NT2/D1 (cell line): ENCODE results near the gene MSTN.

Experiments
- DNase-seq: peaks from one replicate; pipeline ENCODE4 v3.0.0-alpha.2; 2011; ENCODE audit warnings: low read depth, low spot score
- H3K27me3 ChIP-seq: 2 replicates; pipeline ENCODE4 v1.6.0; 2011; ENCODE audit warnings: mild to moderate bottlenecking; ENCODE audit not compliant: insufficient read length, insufficient read depth
- H3K36me3 ChIP-seq: 2 replicates; pipeline ENCODE4 v1.6.1; 2011; ENCODE audit warnings: mild to moderate bottlenecking, low read length, mixed read lengths; ENCODE audit not compliant: insufficient read depth, insufficient read length
- H3K4me1 ChIP-seq: 2 replicates; pipeline ENCODE4 v1.5.1; 2011; ENCODE audit not compliant: insufficient read depth, insufficient read length
- H3K4me3 ChIP-seq: 2 replicates; pipeline ENCODE4 v1.5.1; 2011; ENCODE audit warnings: low read depth; ENCODE audit not compliant: insufficient read length
- H3K9ac ChIP-seq: 2 replicates; pipeline ENCODE4 v1.6.0; 2011; ENCODE audit warnings: low read depth; ENCODE audit not compliant: insufficient read length
- H3K9me3 ChIP-seq: 2 replicates; pipeline ENCODE4 v1.5.1; 2011; ENCODE audit warnings: mild to moderate bottlenecking, low read length; ENCODE audit not compliant: insufficient read depth
- SUZ12 ChIP-seq: IDR thresholded peaks from 2 replicates; pipeline ENCODE4 v1.6.1; 2011; ENCODE audit not compliant: insufficient read length, insufficient read depth; ENCODE audit errors: extremely low read depth
- YY1 ChIP-seq: IDR thresholded peaks from 2 replicates; pipeline ENCODE4 v1.6.1; 2011; ENCODE audit not compliant: insufficient read length, insufficient read depth
- ZNF274 ChIP-seq: IDR thresholded peaks from 2 replicates; pipeline ENCODE4 v1.6.1; 2011; ENCODE audit warnings: mild to moderate bottlenecking, low read depth, low read length

Gene MSTN

DNA sequence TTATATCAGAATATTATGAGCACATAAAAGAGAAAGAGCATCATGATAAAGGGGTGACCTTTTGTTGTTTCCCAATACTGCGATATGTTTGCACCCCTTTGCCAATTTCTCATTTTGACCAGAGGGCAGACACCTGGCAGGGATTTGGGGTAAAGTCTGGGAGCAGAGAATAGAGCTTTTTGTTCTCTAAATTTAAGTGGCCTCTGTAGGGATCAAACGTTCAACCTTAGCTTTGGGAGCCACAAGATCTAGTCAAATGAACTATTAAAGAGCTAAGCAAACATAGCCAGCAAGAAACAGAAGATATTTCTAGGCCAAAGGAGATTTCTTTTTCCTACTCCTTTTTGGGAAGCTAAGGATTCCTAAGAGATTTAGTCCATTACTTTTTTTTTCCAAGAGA lies 1.1 kb upstream of the MSTN start:
- DNase-seq: no peak
- Histone ChIP-seq H3K4me1 (no peaks in the 10 kb centered on the region), H3K9ac (no peak overlapping the region), H3K4me3 (no peak overlapping the region), H3K9me3 (no peaks in the 10 kb centered on the region), H3K36me3 (no peaks in the 10 kb centered on the region), H3K27me3 (no peaks in the 10 kb centered on the region)
- TF ChIP-seq ZNF274: no peak
- no peak for TF ChIP-seq SUZ12
- no peak for TF ChIP-seq YY1

DNA sequence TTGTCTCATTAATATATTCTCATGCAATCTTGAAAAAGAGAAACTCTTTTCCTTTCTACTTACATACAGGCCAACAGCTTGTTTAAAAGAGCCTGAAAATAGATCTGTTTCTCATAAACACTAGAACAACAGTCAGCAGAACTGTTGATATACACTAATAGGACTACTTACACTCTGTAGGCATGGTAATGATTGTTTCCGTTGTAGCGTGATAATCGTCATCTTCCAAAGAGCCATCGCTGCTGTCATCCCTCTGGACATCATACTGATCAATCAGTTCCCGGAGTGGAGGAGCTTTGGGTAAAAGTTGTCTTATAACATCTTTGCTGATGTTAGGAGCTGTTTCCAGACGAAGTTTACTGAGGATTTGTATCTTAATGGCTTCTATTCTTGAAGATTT lies 476 bp downstream of the MSTN start:
- no peak overlapping the region for H3K9ac ChIP-seq
- DNase-seq: no peak
- TF ChIP-seq SUZ12: no peak
- TF ChIP-seq YY1: no peak
- no peak for TF ChIP-seq ZNF274

DNA sequence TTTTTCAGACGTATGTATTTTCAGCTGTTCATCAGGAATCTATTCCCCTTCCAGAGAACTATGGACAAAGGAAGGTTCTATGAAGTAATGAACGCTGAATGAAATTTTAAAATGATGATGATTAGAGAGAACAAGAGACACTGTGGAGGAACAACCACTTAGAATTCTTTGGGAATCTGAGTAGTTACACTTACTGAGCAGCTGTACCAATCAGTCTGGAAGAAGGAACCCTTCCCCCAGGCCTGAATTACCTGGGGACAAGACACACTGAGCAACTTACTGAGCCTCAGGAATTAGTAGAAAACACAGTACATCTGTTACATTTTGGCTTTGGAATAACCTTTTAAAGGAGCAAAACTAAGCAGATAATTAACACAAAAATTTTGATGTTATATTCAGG lies 1.9 kb downstream of the MSTN start:
- Histone ChIP-seq H3K4me3 (no peak overlapping the region), H3K4me1 (no peaks in the 10 kb centered on the region), H3K27me3 (no peaks in the 10 kb centered on the region), H3K9me3 (no peaks in the 10 kb centered on the region), H3K36me3 (no peaks in the 10 kb centered on the region), H3K9ac (no peak overlapping the region)
- no peak for DNase-seq
- TF ChIP-seq YY1 (no peak), ZNF274 (no peak), SUZ12 (no peak)

More for the DNA sequence above, 476 bp downstream of the MSTN start:
- Histone ChIP-seq H3K4me3 (no peak overlapping the region), H3K9me3 (no peaks in the 10 kb centered on the region), H3K36me3 (no peaks in the 10 kb centered on the region), H3K4me1 (no peaks in the 10 kb centered on the region), H3K27me3 (no peaks in the 10 kb centered on the region)

GRCh38 chr2:190060019-190060418 lies 2.5 kb downstream of the MSTN start:
- DNase-seq: no peak
- TF ChIP-seq YY1 (no peak), SUZ12 (no peak), ZNF274 (no peak)
- Histone ChIP-seq H3K9me3 (no peaks in the 10 kb centered on the region), H3K9ac (no peak overlapping the region), H3K27me3 (no peaks in the 10 kb centered on the region), H3K36me3 (no peaks in the 10 kb centered on the region), H3K4me1 (no peaks in the 10 kb centered on the region), H3K4me3 (no peak overlapping the region)

DNA sequence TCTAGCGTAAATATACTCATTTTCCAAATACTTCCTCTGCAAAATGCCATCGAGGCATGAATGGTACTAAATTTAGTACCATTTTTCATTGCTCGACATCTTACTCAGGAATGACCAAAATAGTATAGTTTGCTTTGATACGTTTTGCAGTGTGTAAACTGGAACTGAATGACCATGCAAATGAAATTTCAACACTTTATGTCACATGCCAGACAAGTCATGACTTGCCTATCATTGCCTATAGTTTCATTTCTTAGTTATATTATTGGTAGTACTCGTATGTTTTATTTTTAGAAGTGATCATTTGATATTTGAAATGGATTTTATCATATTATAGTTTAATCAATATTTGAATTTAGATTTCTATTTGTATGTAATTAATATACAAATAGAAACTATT lies 9.1 kb downstream of the MSTN start:
- H3K9ac ChIP-seq: no peak overlapping the region
- H3K4me1 ChIP-seq: no peaks in the 10 kb centered on the region
- no peak for DNase-seq
- no peaks in the 10 kb centered on the region for H3K27me3 ChIP-seq
- H3K9me3 ChIP-seq: no peaks in the 10 kb centered on the region
- no peak overlapping the region for H3K4me3 ChIP-seq
- TF ChIP-seq YY1: no peak
- no peak for TF ChIP-seq SUZ12
- TF ChIP-seq ZNF274: no peak
- H3K36me3 ChIP-seq: no peaks in the 10 kb centered on the region

GRCh38 chr2:190052307-190052706 lies 10.2 kb downstream of the MSTN start:
- no peak overlapping the region for H3K4me3 ChIP-seq
- no peaks in the 10 kb centered on the region for H3K9me3 ChIP-seq
- DNase-seq: no peak
- no peaks in the 10 kb centered on the region for H3K4me1 ChIP-seq
- H3K9ac ChIP-seq: no peak overlapping the region
- TF ChIP-seq YY1 (no peak), ZNF274 (no peak), SUZ12 (no peak)
- H3K36me3 ChIP-seq: no peaks in the 10 kb centered on the region
- H3K27me3 ChIP-seq: no peaks in the 10 kb centered on the region

DNA sequence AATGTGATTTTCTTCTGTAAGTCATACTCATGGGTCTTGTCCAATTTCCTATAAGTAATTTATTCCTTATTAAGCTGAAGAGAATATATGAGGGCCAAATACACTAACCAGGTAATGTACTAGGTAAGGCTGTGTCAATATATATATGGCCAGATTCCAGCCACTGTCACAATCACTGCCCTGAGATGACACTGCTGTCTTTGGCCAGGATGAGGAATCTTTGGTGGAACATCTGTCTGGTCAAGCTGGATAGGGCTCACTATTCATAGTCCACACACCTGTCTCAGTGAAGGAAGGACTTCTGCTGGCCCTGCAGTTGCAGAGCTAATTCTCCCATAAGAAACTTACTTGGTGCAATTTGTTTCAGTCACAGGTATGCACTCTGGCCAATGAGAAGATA lies 11.3 kb downstream of the MSTN start:
- H3K36me3 ChIP-seq: no peaks in the 10 kb centered on the region
- DNase-seq: no peak
- no peaks in the 10 kb centered on the region for H3K9me3 ChIP-seq
- H3K4me1 ChIP-seq: no peaks in the 10 kb centered on the region
- H3K9ac ChIP-seq: no peak overlapping the region
- no peak for TF ChIP-seq YY1
- no peak for TF ChIP-seq SUZ12
- TF ChIP-seq ZNF274: no peak
- no peak overlapping the region for H3K4me3 ChIP-seq
- no peaks in the 10 kb centered on the region for H3K27me3 ChIP-seq

GRCh38 chr2:190050001-190050400 lies 12.5 kb downstream of the MSTN start:
- H3K4me1 ChIP-seq: no peaks in the 10 kb centered on the region
- H3K9ac ChIP-seq: no peak overlapping the region
- TF ChIP-seq SUZ12 (no peak), ZNF274 (no peak), YY1 (no peak)
- no peaks in the 10 kb centered on the region for H3K9me3 ChIP-seq
- no peak for DNase-seq
- H3K36me3 ChIP-seq: no peaks in the 10 kb centered on the region
- H3K27me3 ChIP-seq: no peaks in the 10 kb centered on the region
- H3K4me3 ChIP-seq: no peak overlapping the region
